ENCODE results near the gene HES7. TPM values are rescaled to one million over a fixed set of nuclear protein-coding genes. Genes with fewer than 3 reads are reported as not detected.

HES7 gene
- total RNA-seq, 1 experiment from 2014 or later: 0.33 TPM

GRCh38 chr17:8110456-8110804 lies 13.5 kb downstream of the HES7 start:
- Histone ChIP-seq H3K4ac (ENCODE audit: low read depth, low read length) (no peak overlapping the region), H3K56ac (ENCODE audit: insufficient read length, low read depth, low read length) (no peak overlapping the region), H3T11ph (ENCODE audit: low read length) (no peak overlapping the region), H4K91ac (ENCODE audit: insufficient read length, low read depth, low read length) (no peak overlapping the region), H3K79me2 (ENCODE audit: insufficient read depth, low read length) (no peaks in the 10 kb centered on the region), H4K20me1 (ENCODE audit: control insufficient read depth, insufficient read depth, insufficient read length) (no peaks in the 10 kb centered on the region), H3K27ac (ENCODE audit: insufficient read length, low read depth, low read length) (no peak overlapping the region), H2BK15ac (ENCODE audit: low read depth, low read length) (no peak overlapping the region), H3K4me1 (ENCODE audit: insufficient read depth, low read length) (no peaks in the 10 kb centered on the region), H3K23me2 (ENCODE audit: insufficient read length, low read depth, low read length, poor library complexity, severe bottlenecking) (peaks cover 6% of the 10 kb centered on the region), H3K4me2 (ENCODE audit: insufficient read depth, insufficient read length, low read length) (no peak overlapping the region), H3K79me1 (ENCODE audit: insufficient read depth, low read depth, low read length, poor library complexity, severe bottlenecking) (no peaks in the 10 kb centered on the region), H3K23ac (ENCODE audit: insufficient read length, low read depth, low read length) (no peak overlapping the region), H2BK5ac (ENCODE audit: insufficient read length, low read length) (no peak overlapping the region), H2BK12ac (ENCODE audit: insufficient read length, low read depth, low read length) (no peak overlapping the region), H3K14ac (ENCODE audit: insufficient read depth, low read length) (no peak overlapping the region), H3K9ac (ENCODE audit: extremely low read depth, insufficient read length, low read length) (no peak overlapping the region), H2AK5ac (ENCODE audit: insufficient read length, low read length) (no peak overlapping the region), H4K5ac (ENCODE audit: insufficient read length, low read depth, low read length) (no peak overlapping the region), H3K9me3 (ENCODE audit: control insufficient read depth, low read depth, low read length) (no peaks in the 10 kb centered on the region), H3K27me3 (ENCODE audit: insufficient read depth, low read length) (peaks cover 3% of the 10 kb centered on the region; the same call in 1 of the 2 replicates), H2BK120ac (ENCODE audit: low read depth, low read length, poor library complexity, severe bottlenecking) (no peak overlapping the region), H2AFZ (ENCODE audit: low read length) (no peak overlapping the region), H4K8ac (replicated peaks; ENCODE audit: insufficient read length, low read depth, low read length) (no peak overlapping the region), H3K18ac (ENCODE audit: insufficient read length, low read depth, low read length) (no peak overlapping the region), H2BK20ac (ENCODE audit: low read depth, low read length, poor library complexity, severe bottlenecking) (no peak overlapping the region)
- Mint-ChIP-seq H3K4me3 (peak overlapping the region; percentile 49 to 66), H3K4me1 (peaks cover 10 to 11% of the 10 kb centered on the region in 2 experiments), H3K27me3 (ENCODE audit: low read depth) (peaks cover 85% of the 10 kb centered on the region), H3K9me3 (no peaks in the 10 kb centered on the region), H3K27ac (no peak overlapping the region; a peak in 1 of 7 replicates), H3K36me3 (ENCODE audit: insufficient read depth in 1 of 3, low read depth in 3 of 3) (no peaks in the 10 kb centered on the region)
- DNase-seq: no peak
- WGBS (ENCODE audit: extremely low coverage, insufficient read length, low lambda C conversion rate): no CpG with 5 or more reads among the region's 10 CpGs
- TF ChIP-seq CTCF (conservative IDR thresholded peaks at IDR 0.05): no peak; the same call in 2 of the 3 replicates

All from H9 (cell line).